HCT116 (cell line): ENCODE results near the gene CST11. TPM values are rescaled to one million over a fixed set of nuclear protein-coding genes. Genes with fewer than 3 reads are reported as not detected.

Experiments used
- ATAC-seq: fragments of 200-7000 bp; cut with Tn5 transposase; 2 replicates; pipeline ENCODE4 v1.9.1; 2020; ENCODE audit warnings: mild to moderate bottlenecking, moderate library complexity
- BruUV-seq: library from RNA; stranded (reverse); fragments of 400-500 nt; replicated peaks from 2 replicates; lab custom pipeline; 2021; lab: Mats Ljungman, UMichigan
- CTCF ChIA-PET: fragments of 300-600 bp; sonication (Branson Sonifier 250); formaldehyde crosslinking; loops from one replicate; lab custom pipeline; 2021; ENCODE audit warnings: antibody characterized with exemption; lab: Charles Lee
- POLR2A ChIA-PET: fragments of 300-600, 350-600 bp; sonication (Branson Sonifier 250); formaldehyde crosslinking; loops from one replicate; lab custom pipeline; 2021; ENCODE audit warnings: antibody characterized with exemption; lab: Charles Lee
- RAD21 ChIA-PET, 2 experiments: fragments of 300-600 bp; sonication (Branson Sonifier 250); formaldehyde crosslinking; loops; one replicate each; lab custom pipeline; 2023; ENCODE audit warnings: low total read pairs in 2 of 2; ENCODE audit not compliant: uncharacterized antibody in 2 of 2, unreplicated experiment in 2 of 2, low non-redundant PET in 1 of 2; lab: Charles Lee
- DNase-seq: peaks from one replicate; pipeline ENCODE4 v3.0.0-alpha.2; 2010; ENCODE audit warnings: low read depth, low spot score
- H2AFZ ChIP-seq: fragments of 200-600 bp; shearing (Covaris generic), sonication (generic); 2 replicates; pipeline ENCODE4 v1.6.1; 2017; ENCODE audit warnings: low read depth, mixed run types, mixed read lengths, antibody characterized with exemption, low read length; ENCODE audit not compliant: poor library complexity, severe bottlenecking
- H3K27ac ChIP-seq: 2 replicates; pipeline ENCODE4 v1.5.1; 2012; ENCODE audit warnings: low read depth, low read length
- H3K27me3 ChIP-seq: fragments of 200-600 bp; sonication (generic); 2 replicates; pipeline ENCODE4 v1.6.1; 2016; ENCODE audit warnings: mixed run types, low read length, mixed read lengths; ENCODE audit not compliant: insufficient read depth
- H3K36me3 ChIP-seq, 2 experiments: fragments of 200-500 bp in 1 of 2; fragments of 200-600 bp in 1 of 2; sonication (Bioruptor generic) in 1 of 2; sonication (generic) in 1 of 2; 2 replicates each; pipeline versions ENCODE4 v1.5.1 to v1.6.1; 2014 to 2016; ENCODE audit warnings: low read length in 2 of 2, inconsistent platforms in 1 of 2, mixed read lengths in 1 of 2, mixed run types in 1 of 2; ENCODE audit not compliant: insufficient read depth in 2 of 2, control insufficient read depth in 1 of 2
- H3K4me1 ChIP-seq, 2 experiments: fragments of 200-600 bp in 1 of 2; sonication (generic) in 1 of 2; 2 replicates each; pipeline versions ENCODE4 v1.5.1 to v1.6.1; 2012 to 2017; ENCODE audit warnings: low read length in 2 of 2, inconsistent platforms in 1 of 2, mild to moderate bottlenecking in 1 of 2, mixed read lengths in 1 of 2, mixed run types in 1 of 2, moderate library complexity in 1 of 2; ENCODE audit not compliant: insufficient read depth in 2 of 2, control insufficient read depth in 1 of 2
- H3K4me2 ChIP-seq: fragments of 200-600 bp; sonication (generic); 2 replicates; pipeline ENCODE4 v1.6.1; 2017; ENCODE audit warnings: mixed run types, low read length, mixed read lengths
- H3K4me3 ChIP-seq, 2 experiments: fragments of 200-600 bp in 1 of 2; sonication (generic) in 1 of 2; replicated peaks in 1 of 2; 2 replicates each; pipeline ENCODE4 v1.5.1; 2011 to 2016; ENCODE audit warnings: low read length in 2 of 2, control low read depth in 1 of 2, low read depth in 1 of 2, mild to moderate bottlenecking in 1 of 2, mixed read lengths in 1 of 2, mixed run types in 1 of 2
- H3K79me2 ChIP-seq: fragments of 200-600 bp; sonication (generic); 2 replicates; pipeline ENCODE4 v1.6.1; 2017; ENCODE audit warnings: mild to moderate bottlenecking, mixed run types, low read length, moderate library complexity, mixed read lengths; ENCODE audit not compliant: insufficient read depth
- H3K9ac ChIP-seq: fragments of 200-600 bp; sonication (generic); 2 replicates; pipeline ENCODE4 v1.6.1; 2016; ENCODE audit warnings: low read length, mixed read lengths
- H3K9me2 ChIP-seq: fragments of 200-600 bp; sonication (generic), shearing (Covaris generic); 2 replicates; pipeline ENCODE4 v1.6.1; 2017; ENCODE audit warnings: mixed run types, mild to moderate bottlenecking, moderate library complexity; ENCODE audit not compliant: insufficient read depth
- H3K9me3 ChIP-seq, 2 experiments: fragments of 200-500 bp in 1 of 2; fragments of 200-600 bp in 1 of 2; sonication (Bioruptor generic) in 1 of 2; sonication (generic) in 1 of 2; 2 replicates each; pipeline ENCODE4 v1.6.1; 2014 to 2017; ENCODE audit warnings: low read length in 2 of 2, mixed read lengths in 2 of 2, inconsistent platforms in 1 of 2, low read depth in 1 of 2, mild to moderate bottlenecking in 1 of 2, mixed run types in 1 of 2, moderate library complexity in 1 of 2; ENCODE audit not compliant: control insufficient read depth in 1 of 2, insufficient read depth in 1 of 2
- H4K20me1 ChIP-seq: fragments of 200-600 bp; sonication (generic), shearing (Covaris generic); 2 replicates; pipeline ENCODE4 v1.6.1; 2017; ENCODE audit warnings: mixed run types, mild to moderate bottlenecking, moderate library complexity; ENCODE audit not compliant: insufficient read depth
- ATF3 ChIP-seq: IDR thresholded peaks from 2 replicates; pipeline ENCODE4 v1.6.1; 2012
- CEBPB ChIP-seq: IDR thresholded peaks from 2 replicates; pipeline ENCODE4 v1.6.1; 2012; ENCODE audit warnings: low read depth
- EGR1 ChIP-seq: IDR thresholded peaks from 2 replicates; pipeline ENCODE4 v1.6.1; 2012; ENCODE audit warnings: low read depth
- EZH2 ChIP-seq: fragments of 200-600 bp; sonication (generic); IDR thresholded peaks from 2 replicates; pipeline ENCODE4 v1.6.1; 2017; ENCODE audit warnings: antibody characterized with exemption, mixed run types
- EZH2phosphoT487 ChIP-seq: fragments of 200-600 bp; IDR thresholded peaks from 2 replicates; pipeline ENCODE4 v1.6.1; 2018; ENCODE audit warnings: antibody characterized with exemption, borderline replicate concordance
- JUND ChIP-seq: IDR thresholded peaks from 2 replicates; pipeline ENCODE4 v1.6.1; 2012
- POLR2A ChIP-seq: IDR thresholded peaks from 2 replicates; pipeline ENCODE4 v1.7.0; 2011; ENCODE audit warnings: borderline replicate concordance; ENCODE audit not compliant: insufficient read depth, insufficient read length; ENCODE audit errors: extremely low read depth
- RAD21 ChIP-seq: IDR thresholded peaks from 2 replicates; pipeline ENCODE4 v1.6.1; 2012; ENCODE audit warnings: low read depth, mild to moderate bottlenecking
- SIN3A ChIP-seq: IDR thresholded peaks from 2 replicates; pipeline ENCODE4 v1.6.1; 2012; ENCODE audit warnings: low read depth
- SRF ChIP-seq: IDR thresholded peaks from 2 replicates; pipeline ENCODE4 v1.6.1; 2012; ENCODE audit warnings: low read depth
- ZNF274 ChIP-seq: fragments of 200-500 bp; sonication (Bioruptor generic); IDR thresholded peaks from 2 replicates; pipeline ENCODE4 v1.6.1; 2014; ENCODE audit warnings: mild to moderate bottlenecking, low read depth, low read length, inconsistent platforms
- intact Hi-C: fragments of 100-400 bp; cut with micrococcal nuclease; formaldehyde crosslinking; loops from 2 replicates; pipeline ENCODE4 v1.10.0; 2022
- total RNA-seq: library from RNA; stranded (reverse); gene quantifications from one replicate; pipeline ENCODE4 v1.2.1, GENCODE V29; 2021; ENCODE audit not compliant: unreplicated experiment

CST11 gene
- total RNA-seq, 1 experiment from 2014 or later = not detected

GRCh38 chr20:23414526-23415188 is 38.0 kb downstream of the CST11 start:
- no peaks in the 10 kb centered on the region for H3K27me3 ChIP-seq
- intact Hi-C loops = loop anchor here (10.0 kb wide), 1 partner anchor 50 kb away; the partner anchor contains the start of gene GZF1
- TF ChIP-seq POLR2A (no peak), ZNF274 (no peak), EZH2 (no peak), ATF3 (no peak), EGR1 (no peak), CEBPB (no peak), EZH2phosphoT487 (no peak), SIN3A (no peak), SRF (no peak), RAD21 (no peak), JUND (no peak)
- H2AFZ ChIP-seq = no peak overlapping the region
- H3K79me2 ChIP-seq = peaks cover 94% of the 10 kb centered on the region
- H3K27ac ChIP-seq = no peak overlapping the region
- CTCF ChIA-PET = interaction anchor here (1.2 kb wide), 1 partner anchor 9 kb away, joined by 3 read pairs; no protein-coding TSS in a partner anchor
- no peaks in the 10 kb centered on the region for H3K9me2 ChIP-seq
- BruUV-seq = no TSS peak
- H4K20me1 ChIP-seq = no peaks in the 10 kb centered on the region
- no peaks in the 10 kb centered on the region; a peak in 1 of 4 replicates for H3K36me3 ChIP-seq
- RAD21 ChIA-PET = no interaction called here
- H3K4me2 ChIP-seq = no peak overlapping the region
- H3K9me3 ChIP-seq = no peaks in the 10 kb centered on the region
- POLR2A ChIA-PET = no interaction called here
- no peak overlapping the region for H3K9ac ChIP-seq
- DNase-seq = no peak
- ATAC-seq = no peak
- H3K4me3 ChIP-seq = no peak overlapping the region
- peaks cover 0 to under 1% of the 10 kb centered on the region in 2 experiments; a peak in 2 of 4 replicates for H3K4me1 ChIP-seq

- BruUV-seq = no TSS peak
- H3K4me3 ChIP-seq = no peak overlapping the region
- H3K9me3 ChIP-seq = no peaks in the 10 kb centered on the region
- H3K79me2 ChIP-seq = peaks cover 94% of the 10 kb centered on the region
- no peak overlapping the region for H2AFZ ChIP-seq
- ChIA-PET POLR2A (no interaction called here), RAD21 (no interaction called here), CTCF (no interaction called here)
- H3K4me1 ChIP-seq = no peaks in the 10 kb centered on the region
- H3K9ac ChIP-seq = no peak overlapping the region
- no peak overlapping the region for H3K27ac ChIP-seq
- intact Hi-C loops = loop anchor here (10.0 kb wide), 1 partner anchor 49 kb away; the partner anchor contains the start of gene GZF1
- ATAC-seq = no peak
- H3K9me2 ChIP-seq = no peaks in the 10 kb centered on the region
- no peaks in the 10 kb centered on the region for H4K20me1 ChIP-seq
- H3K4me2 ChIP-seq = no peak overlapping the region
- TF ChIP-seq SRF (no peak), SIN3A (no peak)
- TF ChIP-seq, all 23 proteins: peak for 0
- H3K36me3 ChIP-seq = no peaks in the 10 kb centered on the region; a peak in 1 of 4 replicates
- DNase-seq = no peak
- H3K27me3 ChIP-seq = no peaks in the 10 kb centered on the region
These were observed 38.7 kb downstream of the CST11 start for GRCh38 chr20:23413862-23414422.
